C4-2B (cell line): Measurements from ENCODE around the gene ABCD4.

Experiments
- H3K27ac ChIP-seq: fragments of 450-650 bp; 2 replicates; pipeline ENCODE4 v1.5.1; 2017
- CTCF ChIP-seq: fragments of 450-650 bp; conservative IDR thresholded peaks from 2 replicates; pipeline ENCODE4 v1.5.1; 2017; ENCODE audit warnings: mild to moderate bottlenecking
- ZFX ChIP-seq: fragments of 450-650 bp; IDR thresholded peaks from 2 replicates; pipeline ENCODE4 v1.6.1; 2017

The ABCD4 gene

GRCh38 chr14:74324931-74325361, 22.2 kb upstream of the ABCD4 start:
- no peak overlapping the region for H3K27ac ChIP-seq
- TF ChIP-seq ZFX: no peak
- peak; percentile 87 for TF ChIP-seq CTCF

GRCh38 chr14:74314576-74314975, 11.8 kb upstream of the ABCD4 start:
- no peak for TF ChIP-seq ZFX
- H3K27ac ChIP-seq: no peak overlapping the region

GRCh38 chr14:74313601-74314000, 10.9 kb upstream of the ABCD4 start:
- TF ChIP-seq ZFX (no peak), CTCF (no peak)
- H3K27ac ChIP-seq: no peak overlapping the region

GRCh38 chr14:74312161-74312560, 9.4 kb upstream of the ABCD4 start:
- TF ChIP-seq ZFX: no peak
- TF ChIP-seq CTCF: no peak
- no peak overlapping the region for H3K27ac ChIP-seq

- no peak for TF ChIP-seq CTCF
- no peak for TF ChIP-seq ZFX
- H3K27ac ChIP-seq: no peak overlapping the region
Observed at GRCh38 chr14:74309125-74310022, 6.6 kb upstream of the ABCD4 start.

GRCh38 chr14:74308695-74309094, 6.0 kb upstream of the ABCD4 start:
- TF ChIP-seq ZFX: no peak
- TF ChIP-seq CTCF: no peak

GRCh38 chr14:74302152-74302628, 544 bp downstream of the ABCD4 start:
- TF ChIP-seq CTCF (no peak), ZFX (no peak)
- peak overlapping the region; percentile 61 for H3K27ac ChIP-seq

More at GRCh38 chr14:74308695-74309094, 6.0 kb upstream of the ABCD4 start:
- H3K27ac ChIP-seq: no peak overlapping the region
